GM23338 (cell line): Measurements from ENCODE around the gene TMEM119. TPM values are rescaled to one million over a fixed set of nuclear protein-coding genes. Genes with fewer than 3 reads are reported as not detected.
"Not testable (repeated sequence)": the region's sequence is repeated elsewhere in the genome, so short reads cannot be mapped to it uniquely, and the experiment has no call there.

ENCODE experiments used
- ATAC-seq: fragments of 200-7000 bp; cut with Tn5 transposase; 3 replicates; pipeline ENCODE4 v1.9.1; 2020
- DNase-seq: peaks from one replicate; pipeline ENCODE4 v3.0.0-alpha.2; 2015; ENCODE audit warnings: low spot score
- H2AFZ ChIP-seq: fragments of 200-600 bp; sonication (generic); 2 replicates; pipeline ENCODE4 v1.8.0; 2016; ENCODE audit warnings: antibody characterized with exemption, mild to moderate bottlenecking, moderate library complexity
- H3F3A ChIP-seq: fragments of 200-600 bp; sonication (generic); replicated peaks from 2 replicates; pipeline ENCODE4 v1.8.0; 2017; ENCODE audit warnings: antibody characterized with exemption, mixed run types, low read depth
- H3K27ac ChIP-seq: fragments of 200-600 bp; sonication (generic); 2 replicates; pipeline ENCODE4 v1.6.1; 2016; ENCODE audit warnings: low read depth
- H3K27me3 ChIP-seq: fragments of 200-600 bp; sonication (generic); 2 replicates; pipeline ENCODE4 v1.8.0; 2016; ENCODE audit warnings: mild to moderate bottlenecking, mixed run types, moderate library complexity; ENCODE audit not compliant: insufficient read depth
- H3K36me3 ChIP-seq: fragments of 200-600 bp; sonication (generic); 2 replicates; pipeline ENCODE4 v1.8.0; 2016; ENCODE audit warnings: mild to moderate bottlenecking; ENCODE audit not compliant: insufficient read depth
- H3K4me1 ChIP-seq: fragments of 200-600 bp; sonication (generic); 2 replicates; pipeline ENCODE4 v1.8.0; 2016; ENCODE audit warnings: mild to moderate bottlenecking, moderate library complexity; ENCODE audit not compliant: insufficient read depth
- H3K4me2 ChIP-seq: fragments of 200-600 bp; sonication (generic); 2 replicates; pipeline ENCODE4 v1.7.1; 2017; ENCODE audit warnings: mixed run types
- H3K4me3 ChIP-seq: fragments of 200-600 bp; sonication (generic); 2 replicates; pipeline ENCODE4 v1.6.1; 2016; ENCODE audit warnings: mixed run types
- H3K79me2 ChIP-seq: fragments of 200-600 bp; sonication (generic); replicated peaks from 2 replicates; pipeline ENCODE4 v1.8.0; 2017; ENCODE audit warnings: mild to moderate bottlenecking; ENCODE audit not compliant: insufficient read depth
- H3K9me2 ChIP-seq: fragments of 200-600 bp; sonication (generic); 2 replicates; pipeline ENCODE4 v1.8.0; 2017; ENCODE audit not compliant: insufficient read depth
- H4K20me1 ChIP-seq: fragments of 200-600 bp; sonication (generic); replicated peaks from 2 replicates; pipeline ENCODE4 v1.8.0; 2017; ENCODE audit warnings: mild to moderate bottlenecking; ENCODE audit not compliant: insufficient read depth
- H3K27ac Mint-ChIP-seq: 2 replicates; pipeline ENCODE4 v1.8.0; 2020; ENCODE audit warnings: inconsistent platforms, mild to moderate bottlenecking, moderate library complexity, mixed read lengths
- H3K27me3 Mint-ChIP-seq: 3 replicates; pipeline ENCODE4 v1.8.0; 2022; ENCODE audit warnings: low read depth, mild to moderate bottlenecking, moderate library complexity, mixed read lengths, inconsistent platforms; ENCODE audit not compliant: insufficient read depth, poor library complexity
- H3K36me3 Mint-ChIP-seq: 3 replicates; pipeline ENCODE4 v1.8.0; 2021; ENCODE audit warnings: low read depth, mild to moderate bottlenecking, inconsistent platforms, moderate library complexity, mixed read lengths
- H3K4me1 Mint-ChIP-seq: 3 replicates; pipeline ENCODE4 v1.8.0; 2020; ENCODE audit warnings: mild to moderate bottlenecking, inconsistent platforms, mixed read lengths
- H3K4me3 Mint-ChIP-seq: 3 replicates; pipeline ENCODE4 v1.8.0; 2021; ENCODE audit warnings: moderate library complexity, mild to moderate bottlenecking, inconsistent platforms, mixed read lengths
- H3K9me3 Mint-ChIP-seq: 3 replicates; pipeline ENCODE4 v1.8.0; 2020; ENCODE audit warnings: moderate library complexity, mild to moderate bottlenecking, inconsistent platforms, mixed read lengths
- EZH2 ChIP-seq: fragments of 200-600 bp; sonication (generic); IDR thresholded peaks from one replicate; pipeline ENCODE4 v1.8.0; 2017; ENCODE audit warnings: antibody characterized with exemption, mild to moderate bottlenecking, low read depth; ENCODE audit not compliant: unreplicated experiment
- JUNB ChIP-seq: IDR thresholded peaks from one replicate; pipeline ENCODE4 v1.6.1; 2016; ENCODE audit warnings: antibody characterized with exemption; ENCODE audit not compliant: unreplicated experiment
- NANOG ChIP-seq: IDR thresholded peaks from 2 replicates; pipeline ENCODE4 v1.6.1; 2016; ENCODE audit warnings: antibody characterized with exemption, borderline replicate concordance
- ZNF114 ChIP-seq: fragments of 250-450 bp; sonication (Bioruptor Pico); IDR thresholded peaks from 2 replicates; pipeline ENCODE4 v1.5.0; 2020; ENCODE audit warnings: mild to moderate bottlenecking, moderate library complexity
- ZNF331 ChIP-seq: fragments of 250-450 bp; sonication (Bioruptor Pico); IDR thresholded peaks from 2 replicates; pipeline ENCODE4 v1.5.0; 2020; ENCODE audit warnings: low read depth, mild to moderate bottlenecking, moderate library complexity
- polyA plus RNA-seq: library from polyadenylated mRNA; unstranded; fragments of >200 nt; fragmentation: Nextera tagmentation; extraction: Ambion mirVana; gene quantifications from 2 replicates; pipeline ENCODE4 v1.2.1, GENCODE V29; 2016
- total RNA-seq: library from RNA; depleted of rRNA; stranded (reverse); fragments of >200 nt; shearing (Covaris generic); gene quantifications from 2 replicates; pipeline ENCODE4 v1.2.3, GENCODE V29; 2014
- TF ChIP-seq, protein P1 (sequence below), 2 experiments: fragments of 200-600 bp in 1 of 2; sonication (generic) in 1 of 2; conservative IDR thresholded peaks; 2 replicates each; pipeline versions ENCODE4 v1.5.1 to v1.6.1; 2016 to 2017; ENCODE audit warnings: antibody characterized with exemption in 2 of 2, low read depth in 2 of 2, mild to moderate bottlenecking in 2 of 2, moderate library complexity in 1 of 2
- TF ChIP-seq, protein P2 (sequence below): IDR thresholded peaks from one replicate; pipeline ENCODE4 v1.6.1; 2018; ENCODE audit warnings: antibody characterized with exemption; ENCODE audit not compliant: unreplicated experiment

TMEM119 gene
- total and polyA plus RNA-seq, 2 experiments from 2014 or later, result 0.06 to 0.07 TPM

GRCh38 chr12:108590463-108590862 is 7.4 kb downstream of the TMEM119 start:
- not testable (repeated sequence) for H3K27ac ChIP-seq, H3K79me2 ChIP-seq, H3K36me3 Mint-ChIP-seq, H3K27me3 Mint-ChIP-seq, DNase-seq, H3K9me3 Mint-ChIP-seq, H3F3A ChIP-seq, H3K4me3 Mint-ChIP-seq, H3K4me1 ChIP-seq, H3K9me2 ChIP-seq, H3K27me3 ChIP-seq, H3K36me3 ChIP-seq, H3K27ac Mint-ChIP-seq, H4K20me1 ChIP-seq, H2AFZ ChIP-seq, H3K4me3 ChIP-seq, H3K4me2 ChIP-seq, ATAC-seq
- peaks cover 19% of the 10 kb centered on the region for H3K4me1 Mint-ChIP-seq

DNA sequence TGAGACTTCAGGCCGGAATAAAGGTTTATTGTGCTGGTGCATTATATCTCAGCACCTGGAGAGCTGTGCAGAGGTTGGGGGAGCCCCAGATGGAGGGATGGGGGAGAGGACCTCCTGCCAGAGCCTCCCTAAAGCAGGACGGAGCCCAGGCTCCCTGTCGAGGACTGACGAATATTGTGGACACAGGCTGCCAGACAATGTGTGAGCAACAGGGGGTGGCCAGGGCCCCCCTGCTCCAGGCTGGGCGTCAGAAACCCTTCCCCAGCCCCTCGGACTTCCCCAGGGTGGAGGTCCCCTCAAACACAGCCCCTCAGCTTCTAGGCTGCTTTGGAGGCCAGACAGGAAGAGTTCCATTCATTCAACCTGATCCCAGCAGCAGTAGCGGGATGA is 8.0 kb downstream of the TMEM119 start:
- no peaks in the 10 kb centered on the region for H3K36me3 ChIP-seq
- Mint-ChIP-seq H3K4me1 (peaks cover 19% of the 10 kb centered on the region), H3K27ac (no peak overlapping the region), H3K27me3 (peaks cover 6% of the 10 kb centered on the region), H3K36me3 (no peaks in the 10 kb centered on the region), H3K9me3 (no peaks in the 10 kb centered on the region), H3K4me3 (no peak overlapping the region)
- H3K4me2 ChIP-seq, result no peak overlapping the region
- H3K79me2 ChIP-seq, result no peaks in the 10 kb centered on the region
- no peak for DNase-seq
- TF ChIP-seq EZH2, result no peak
- TF ChIP-seq, protein P1, sequence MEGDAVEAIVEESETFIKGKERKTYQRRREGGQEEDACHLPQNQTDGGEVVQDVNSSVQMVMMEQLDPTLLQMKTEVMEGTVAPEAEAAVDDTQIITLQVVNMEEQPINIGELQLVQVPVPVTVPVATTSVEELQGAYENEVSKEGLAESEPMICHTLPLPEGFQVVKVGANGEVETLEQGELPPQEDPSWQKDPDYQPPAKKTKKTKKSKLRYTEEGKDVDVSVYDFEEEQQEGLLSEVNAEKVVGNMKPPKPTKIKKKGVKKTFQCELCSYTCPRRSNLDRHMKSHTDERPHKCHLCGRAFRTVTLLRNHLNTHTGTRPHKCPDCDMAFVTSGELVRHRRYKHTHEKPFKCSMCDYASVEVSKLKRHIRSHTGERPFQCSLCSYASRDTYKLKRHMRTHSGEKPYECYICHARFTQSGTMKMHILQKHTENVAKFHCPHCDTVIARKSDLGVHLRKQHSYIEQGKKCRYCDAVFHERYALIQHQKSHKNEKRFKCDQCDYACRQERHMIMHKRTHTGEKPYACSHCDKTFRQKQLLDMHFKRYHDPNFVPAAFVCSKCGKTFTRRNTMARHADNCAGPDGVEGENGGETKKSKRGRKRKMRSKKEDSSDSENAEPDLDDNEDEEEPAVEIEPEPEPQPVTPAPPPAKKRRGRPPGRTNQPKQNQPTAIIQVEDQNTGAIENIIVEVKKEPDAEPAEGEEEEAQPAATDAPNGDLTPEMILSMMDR (conservative IDR thresholded peaks at IDR 0.05; ENCODE audit: low read depth in 2 of 2), result no peak
- no peak for TF ChIP-seq ZNF331 (CRISPR knock-in tag)
- H2AFZ ChIP-seq, result no peak overlapping the region; the same call in 1 of the 2 replicates
- no peaks in the 10 kb centered on the region for H3F3A ChIP-seq
- no peaks in the 10 kb centered on the region for H4K20me1 ChIP-seq
- ATAC-seq, result no peak
- H3K9me2 ChIP-seq, result no peaks in the 10 kb centered on the region
- no peak overlapping the region for H3K27ac ChIP-seq
- no peaks in the 10 kb centered on the region for H3K27me3 ChIP-seq
- no peak overlapping the region for H3K4me3 ChIP-seq
- H3K4me1 ChIP-seq, result no peaks in the 10 kb centered on the region; the same call in 1 of the 2 replicates

DNA sequence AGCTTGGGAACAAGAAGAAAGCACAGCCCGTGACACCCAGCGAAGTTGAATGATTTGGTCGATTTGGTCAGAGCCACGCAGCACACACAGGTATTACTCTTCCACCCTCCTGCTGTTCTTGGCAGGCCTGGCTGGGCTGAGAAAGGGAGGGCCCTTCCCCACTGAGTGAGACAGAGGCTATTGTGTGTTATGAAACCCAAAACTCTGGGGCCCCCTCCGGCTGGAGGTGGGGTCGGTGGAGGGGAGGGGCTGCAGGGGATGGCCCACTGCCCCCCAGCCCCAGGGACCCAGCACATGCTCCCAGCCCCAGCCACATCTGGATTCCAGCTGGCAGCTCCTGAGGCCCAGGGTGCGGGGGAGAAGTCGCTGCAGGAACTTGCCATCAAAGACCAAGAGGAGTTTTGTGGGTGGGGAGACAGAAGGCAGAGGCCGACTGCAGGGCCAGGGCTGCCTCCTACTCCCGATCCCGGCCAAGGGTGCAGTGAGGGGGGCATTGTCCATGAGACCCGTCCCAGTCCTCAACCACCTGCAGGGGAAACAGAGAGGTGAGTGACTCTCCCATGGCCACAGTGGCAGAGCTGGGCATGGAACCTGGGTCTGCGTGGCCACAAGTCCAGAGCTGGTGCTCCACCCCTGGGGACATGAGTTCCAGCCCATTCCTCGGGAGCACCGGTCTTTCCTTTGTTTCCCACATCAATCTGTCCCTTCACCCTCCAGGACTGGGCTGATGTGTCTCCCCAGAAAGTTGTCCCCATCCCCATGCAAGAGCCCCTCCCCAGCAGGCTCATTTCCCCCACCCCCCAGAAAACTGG is 8.7 kb downstream of the TMEM119 start:
- no peak for DNase-seq
- Histone ChIP-seq H3K4me2 (peak overlapping the region; percentile 38; the same call in 1 of the 2 replicates), H4K20me1 (no peaks in the 10 kb centered on the region), H3K4me1 (no peaks in the 10 kb centered on the region; the same call in 1 of the 2 replicates), H3K9me2 (no peaks in the 10 kb centered on the region), H3F3A (no peaks in the 10 kb centered on the region), H3K79me2 (no peaks in the 10 kb centered on the region), H3K27me3 (no peaks in the 10 kb centered on the region), H2AFZ (peak overlapping the region; percentile 93), H3K27ac (no peak overlapping the region), H3K4me3 (no peak overlapping the region), H3K36me3 (no peaks in the 10 kb centered on the region)
- H3K9me3 Mint-ChIP-seq, result no peaks in the 10 kb centered on the region
- H3K27me3 Mint-ChIP-seq, result peaks cover 6% of the 10 kb centered on the region
- ATAC-seq, result peak; percentile 79
- no peak overlapping the region for H3K4me3 Mint-ChIP-seq
- H3K27ac Mint-ChIP-seq, result no peak overlapping the region; the same call in 1 of the 2 replicates
- H3K36me3 Mint-ChIP-seq, result no peaks in the 10 kb centered on the region
- peaks cover 19% of the 10 kb centered on the region for H3K4me1 Mint-ChIP-seq
- TF ChIP-seq ZNF114, result no peak
- no peak for TF ChIP-seq NANOG
- TF ChIP-seq JUNB, result no peak
- TF ChIP-seq, protein P2, sequence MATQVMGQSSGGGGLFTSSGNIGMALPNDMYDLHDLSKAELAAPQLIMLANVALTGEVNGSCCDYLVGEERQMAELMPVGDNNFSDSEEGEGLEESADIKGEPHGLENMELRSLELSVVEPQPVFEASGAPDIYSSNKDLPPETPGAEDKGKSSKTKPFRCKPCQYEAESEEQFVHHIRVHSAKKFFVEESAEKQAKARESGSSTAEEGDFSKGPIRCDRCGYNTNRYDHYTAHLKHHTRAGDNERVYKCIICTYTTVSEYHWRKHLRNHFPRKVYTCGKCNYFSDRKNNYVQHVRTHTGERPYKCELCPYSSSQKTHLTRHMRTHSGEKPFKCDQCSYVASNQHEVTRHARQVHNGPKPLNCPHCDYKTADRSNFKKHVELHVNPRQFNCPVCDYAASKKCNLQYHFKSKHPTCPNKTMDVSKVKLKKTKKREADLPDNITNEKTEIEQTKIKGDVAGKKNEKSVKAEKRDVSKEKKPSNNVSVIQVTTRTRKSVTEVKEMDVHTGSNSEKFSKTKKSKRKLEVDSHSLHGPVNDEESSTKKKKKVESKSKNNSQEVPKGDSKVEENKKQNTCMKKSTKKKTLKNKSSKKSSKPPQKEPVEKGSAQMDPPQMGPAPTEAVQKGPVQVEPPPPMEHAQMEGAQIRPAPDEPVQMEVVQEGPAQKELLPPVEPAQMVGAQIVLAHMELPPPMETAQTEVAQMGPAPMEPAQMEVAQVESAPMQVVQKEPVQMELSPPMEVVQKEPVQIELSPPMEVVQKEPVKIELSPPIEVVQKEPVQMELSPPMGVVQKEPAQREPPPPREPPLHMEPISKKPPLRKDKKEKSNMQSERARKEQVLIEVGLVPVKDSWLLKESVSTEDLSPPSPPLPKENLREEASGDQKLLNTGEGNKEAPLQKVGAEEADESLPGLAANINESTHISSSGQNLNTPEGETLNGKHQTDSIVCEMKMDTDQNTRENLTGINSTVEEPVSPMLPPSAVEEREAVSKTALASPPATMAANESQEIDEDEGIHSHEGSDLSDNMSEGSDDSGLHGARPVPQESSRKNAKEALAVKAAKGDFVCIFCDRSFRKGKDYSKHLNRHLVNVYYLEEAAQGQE, result no peak
